Lower lobe of right lung (tissue), 2 donors: ENCODE results near the gene DLGAP1. TPM values are rescaled to one million over a fixed set of nuclear protein-coding genes. Genes with fewer than 3 reads are reported as not detected.

ENCODE experiments used
- ATAC-seq, 2 donors: fragments of 200-7000 bp; cut with Tn5 transposase; one replicate each; pipeline ENCODE4 v1.9.1; 2020 to 2022; ENCODE audit warnings: mild to moderate bottlenecking in 2 of 2, moderate library complexity in 2 of 2
- DNase-seq: peaks from one replicate; pipeline ENCODE4 v3.0.0-alpha.2; 2020
- H3K27ac ChIP-seq: fragments of 200-600 bp; one replicate; pipeline ENCODE4 v1.8.0; 2022
- H3K27me3 ChIP-seq: fragments of 200-600 bp; one replicate; pipeline ENCODE4 v1.8.0; 2022; ENCODE audit warnings: low read depth
- H3K36me3 ChIP-seq: fragments of 200-600 bp; one replicate; pipeline ENCODE4 v1.8.0; 2022; ENCODE audit warnings: mild to moderate bottlenecking
- H3K4me1 ChIP-seq: fragments of 200-600 bp; one replicate; pipeline ENCODE4 v1.8.0; 2022
- H3K4me3 ChIP-seq: fragments of 200-600 bp; one replicate; pipeline ENCODE4 v1.8.0; 2022; ENCODE audit warnings: mild to moderate bottlenecking
- H3K9me3 ChIP-seq: fragments of 200-600 bp; one replicate; pipeline ENCODE4 v1.8.0; 2022
- CTCF ChIP-seq: fragments of 200-600 bp; IDR thresholded peaks from one replicate; pipeline ENCODE4 v1.8.0; 2022; ENCODE audit warnings: antibody characterized with exemption, mild to moderate bottlenecking
- intact Hi-C: fragments of 100-400 bp; cut with DNase I; formaldehyde crosslinking; loops from one replicate; pipeline ENCODE4 v1.11.0; 2022
- total RNA-seq: library from RNA; stranded (reverse); fragmentation: NEBNext Ultra II Directional; extraction: Animal tissue kit (Norgen Biotek cat#: 25700); gene quantifications from one replicate; pipeline ENCODE4 v1.2.1, GENCODE V29; 2021
- donor health status: DM: no; HTN: yes; CAD: no; lungs with severe emphysema.

The DLGAP1 gene
- total RNA-seq, 1 donor from 2014 or later: 3.8 TPM

GRCh38 chr18:3577281-3577855, 877.7 kb downstream of the DLGAP1 start:
- ATAC-seq: no peak
- intact Hi-C loops: no loop called here

GRCh38 chr18:3572761-3573160, 882.3 kb downstream of the DLGAP1 start:
- Histone ChIP-seq H3K27ac (no peak overlapping the region), H3K4me3 (no peak overlapping the region), H3K9me3 (no peaks in the 10 kb centered on the region), H3K4me1 (no peaks in the 10 kb centered on the region), H3K27me3 (no peaks in the 10 kb centered on the region), H3K36me3 (no peaks in the 10 kb centered on the region)
- ATAC-seq (no peak), DNase-seq (no peak)
- intact Hi-C loops: no loop called here
- no peak for TF ChIP-seq CTCF

More at GRCh38 chr18:3577281-3577855, 877.7 kb downstream of the DLGAP1 start:
- DNase-seq: no peak
- TF ChIP-seq CTCF: no peak
- Histone ChIP-seq H3K4me1 (no peaks in the 10 kb centered on the region), H3K9me3 (no peaks in the 10 kb centered on the region), H3K27ac (no peak overlapping the region), H3K36me3 (no peaks in the 10 kb centered on the region), H3K27me3 (no peaks in the 10 kb centered on the region), H3K4me3 (no peak overlapping the region)

GRCh38 chr18:3566851-3567250, 888.3 kb downstream of the DLGAP1 start:
- intact Hi-C loops: no loop called here
- no peaks in the 10 kb centered on the region for H3K27me3 ChIP-seq
- DNase-seq: no peak
- H3K4me3 ChIP-seq: no peak overlapping the region
- H3K27ac ChIP-seq: no peak overlapping the region
- no peaks in the 10 kb centered on the region for H3K4me1 ChIP-seq
- no peak for ATAC-seq
- no peak for TF ChIP-seq CTCF
- no peaks in the 10 kb centered on the region for H3K36me3 ChIP-seq
- no peaks in the 10 kb centered on the region for H3K9me3 ChIP-seq

DNA sequence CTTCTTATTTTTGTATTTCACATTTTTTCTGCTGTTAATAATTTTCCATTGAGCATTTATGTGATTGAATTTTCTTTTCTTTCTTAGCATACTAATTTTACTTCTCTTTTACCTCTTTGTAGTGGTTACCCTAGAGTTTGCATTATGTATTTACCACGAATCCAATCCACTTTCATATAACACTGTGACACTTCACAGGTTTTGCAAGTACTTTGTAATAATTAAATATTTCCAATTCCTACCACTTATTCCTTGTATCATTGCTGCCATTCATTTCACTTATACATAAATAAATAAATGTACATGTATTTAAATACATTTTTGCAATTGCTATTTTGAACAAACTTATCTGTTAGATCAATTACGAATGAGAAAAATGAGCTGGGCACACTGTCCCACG, 894.4 kb downstream of the DLGAP1 start:
- no peaks in the 10 kb centered on the region for H3K36me3 ChIP-seq

DNA sequence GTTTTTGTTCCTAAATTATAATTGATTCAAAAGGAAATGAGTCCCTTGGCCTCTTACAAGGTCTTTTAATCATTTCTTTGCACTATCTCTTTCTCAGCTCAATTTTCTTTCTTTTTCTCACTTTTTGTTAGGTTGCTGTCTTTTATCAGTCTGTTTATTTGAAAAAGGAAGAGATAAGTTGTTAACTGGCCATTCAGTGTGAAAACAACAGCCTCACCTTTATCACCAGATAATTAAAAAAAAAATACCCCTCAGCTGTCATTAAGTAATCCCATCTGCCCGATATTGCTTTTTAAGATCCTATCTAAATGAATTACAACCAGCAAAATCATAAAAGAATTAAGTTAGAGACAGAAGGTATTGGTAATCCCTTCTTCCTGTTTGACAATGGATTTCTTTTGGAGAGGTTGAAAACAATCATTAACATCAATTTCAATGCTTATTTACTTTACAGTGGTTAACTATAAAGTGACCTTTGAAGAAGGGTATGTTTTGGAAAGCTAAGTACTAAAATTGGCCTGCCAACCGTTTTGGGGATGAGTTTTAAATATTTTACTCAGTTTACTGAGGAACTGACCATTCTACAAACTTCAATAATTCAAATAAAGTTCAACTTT, 900.2 kb downstream of the DLGAP1 start:
- Histone ChIP-seq H3K36me3 (no peaks in the 10 kb centered on the region), H3K4me3 (no peak overlapping the region), H3K27ac (no peak overlapping the region), H3K27me3 (no peaks in the 10 kb centered on the region), H3K4me1 (no peaks in the 10 kb centered on the region), H3K9me3 (no peaks in the 10 kb centered on the region)
- ATAC-seq (no peak), DNase-seq (no peak)
- TF ChIP-seq CTCF: no peak
- intact Hi-C loops: no loop called here

More for the DNA sequence above, 894.4 kb downstream of the DLGAP1 start:
- Histone ChIP-seq H3K4me1 (no peaks in the 10 kb centered on the region), H3K4me3 (no peak overlapping the region), H3K27me3 (no peaks in the 10 kb centered on the region), H3K9me3 (no peaks in the 10 kb centered on the region), H3K27ac (no peak overlapping the region)
- ATAC-seq (no peak), DNase-seq (no peak)
- no peak for TF ChIP-seq CTCF
- intact Hi-C loops: no loop called here
